HG02884 (cell line): Measurements from ENCODE around the gene UGT1A7.
"Not testable (repeated sequence)": the region's sequence is repeated elsewhere in the genome, so short reads cannot be mapped to it uniquely, and the experiment has no call there.

Experiments used
- ATAC-seq: cut with Tn5 transposase; IDR thresholded peaks from one replicate; pipeline ENCODE4 v1.9.1; 2021; ENCODE audit warnings: mild to moderate bottlenecking, moderate library complexity; ENCODE audit not compliant: unreplicated experiment

Gene UGT1A7

DNA sequence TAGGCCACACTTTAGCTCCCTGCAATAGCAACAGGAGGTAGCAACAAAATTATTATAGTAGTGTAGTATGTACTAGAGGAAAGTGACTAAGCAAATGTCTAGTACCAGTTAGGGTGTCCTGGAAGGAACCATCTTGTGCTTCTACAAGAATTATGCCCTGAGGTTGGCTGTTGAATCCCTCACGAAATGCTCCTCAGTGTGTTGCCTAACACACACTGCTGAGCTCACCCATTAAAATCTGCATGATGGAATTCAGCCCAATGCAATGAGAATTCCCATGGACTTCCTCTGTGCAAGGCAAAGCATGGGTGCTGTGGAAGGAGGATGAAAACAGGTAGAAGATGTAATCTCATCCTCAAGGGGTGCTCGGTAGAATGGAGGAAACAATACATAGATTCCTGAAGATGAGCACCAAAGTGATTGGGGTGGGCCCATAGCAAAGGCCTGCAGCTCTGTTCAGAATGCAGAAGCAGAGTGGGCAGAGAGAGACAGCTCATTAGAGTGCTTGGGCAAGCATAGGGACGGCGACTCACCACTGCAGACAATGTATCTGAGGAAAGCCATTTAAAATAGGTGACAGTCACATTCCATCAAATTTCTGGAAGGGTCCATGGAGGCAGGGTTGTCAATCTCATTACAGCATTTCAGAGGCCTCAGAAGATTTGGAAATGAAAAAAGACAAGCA is 1.2 kb upstream of the UGT1A7 start:
- no peak for ATAC-seq

- ATAC-seq, result no peak
Observed at GRCh38 chr2:233684640-233685039, 2.9 kb downstream of the UGT1A7 start.

GRCh38 chr2:233686928-233687327 is 5.2 kb downstream of the UGT1A7 start:
- ATAC-seq, result no peak

DNA sequence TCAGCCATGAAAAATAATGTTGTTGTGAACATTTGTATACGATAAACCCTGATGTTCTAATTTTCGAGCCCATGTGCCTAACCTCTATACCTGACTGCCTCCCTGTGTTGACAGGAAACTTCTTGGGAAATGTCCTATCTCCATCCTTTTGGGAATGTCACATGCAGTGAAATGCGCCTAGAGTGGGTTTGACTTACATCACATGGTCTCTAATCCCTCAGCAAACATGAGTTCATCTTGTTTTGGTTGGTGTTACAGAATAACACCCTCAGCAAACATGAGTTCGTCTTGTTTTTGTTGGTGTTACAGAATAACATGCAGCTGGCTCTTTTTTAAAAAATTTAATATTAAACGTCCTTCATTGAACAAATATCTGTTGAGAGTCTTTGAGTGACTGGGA is 6.6 kb downstream of the UGT1A7 start:
- no peak for ATAC-seq

GRCh38 chr2:233689031-233689430 is 7.3 kb downstream of the UGT1A7 start:
- no peak for ATAC-seq

- ATAC-seq, result no peak
Observed at GRCh38 chr2:233689501-233689900, 7.8 kb downstream of the UGT1A7 start.

- no peak for ATAC-seq
Observed at GRCh38 chr2:233690444-233690843, 8.7 kb downstream of the UGT1A7 start.

- no peak for ATAC-seq
Observed at GRCh38 chr2:233691443-233692433, 10.0 kb downstream of the UGT1A7 start.

GRCh38 chr2:233692648-233693047 is 10.9 kb downstream of the UGT1A7 start, which contains the start of gene UGT1A6:
Gene UGT1A6 (plus strand): TSS chr2:233692890. CDS start chr2:233693005, 115 bp downstream.
- no peak for ATAC-seq

DNA sequence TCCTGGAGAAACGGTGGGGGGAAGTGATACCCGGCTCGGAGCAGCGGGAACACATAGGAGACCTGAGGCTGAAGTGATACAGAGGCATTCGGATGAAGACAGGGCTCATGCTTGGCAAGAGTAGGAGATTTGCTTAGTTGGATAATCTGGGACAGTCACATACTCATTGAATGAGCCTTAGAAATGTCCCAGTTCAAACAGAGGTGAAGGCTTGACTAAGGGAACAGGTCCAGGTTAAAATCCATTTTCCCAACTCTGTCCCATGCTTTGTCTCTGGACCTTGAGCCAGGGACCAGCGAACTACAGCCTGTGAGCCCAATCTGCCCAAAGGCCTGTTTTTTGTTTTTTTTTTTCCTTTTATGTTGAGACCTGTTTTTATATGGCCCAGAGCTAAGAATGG is 12.3 kb downstream of the UGT1A7 start:
- ATAC-seq, result no peak

DNA sequence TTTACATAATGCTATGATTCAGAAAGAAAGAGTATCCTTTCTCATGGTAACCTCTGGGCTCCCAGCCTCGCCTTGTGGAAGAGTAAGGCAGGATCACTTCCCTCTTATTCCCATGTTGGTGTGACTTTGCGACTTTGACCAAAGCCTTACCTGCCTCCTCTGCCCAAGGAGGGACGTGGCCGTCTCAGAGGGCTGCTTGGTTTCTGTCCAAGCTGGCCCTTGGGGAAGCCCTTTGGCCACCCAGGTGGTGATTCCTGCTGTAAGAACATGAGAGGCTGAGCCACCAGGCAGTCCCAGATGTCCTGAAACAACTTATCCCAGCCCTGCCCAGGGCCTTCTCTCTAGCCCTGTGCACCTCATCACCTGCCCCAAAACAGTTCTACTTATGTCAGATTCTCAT is 17.0 kb downstream of the UGT1A7 start:
- no peak for ATAC-seq

DNA sequence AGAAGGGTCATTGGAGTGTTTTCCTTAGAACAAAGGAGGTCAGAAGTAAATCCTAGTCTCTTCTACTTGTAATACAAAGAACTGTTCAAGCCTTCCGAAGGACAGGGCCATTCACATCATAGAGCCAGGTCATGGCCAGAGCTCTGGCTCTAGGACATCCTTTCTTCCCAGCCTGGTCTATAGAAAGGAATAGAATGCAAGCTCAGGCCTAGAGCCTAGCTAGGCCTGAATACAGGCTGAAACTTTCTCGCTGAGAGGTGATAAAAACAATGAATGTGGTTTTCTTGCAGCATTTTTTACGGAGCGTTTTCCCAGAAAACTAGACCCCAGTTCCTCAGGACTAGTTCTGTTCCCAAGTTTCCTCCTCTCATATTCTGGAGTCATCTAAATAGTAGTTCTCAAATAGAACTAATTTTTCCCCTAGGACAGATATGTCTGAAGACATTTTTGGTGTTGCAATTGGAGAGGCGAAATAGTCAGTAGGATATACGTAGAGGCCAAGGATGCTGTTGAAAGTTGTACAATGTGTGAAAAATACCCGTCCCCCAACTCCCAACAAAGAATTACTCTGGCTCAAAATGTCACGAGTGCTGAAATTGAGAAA is 17.8 kb downstream of the UGT1A7 start:
- no peak for ATAC-seq

GRCh38 chr2:233700028-233700635 is 18.4 kb downstream of the UGT1A7 start:
- no peak for ATAC-seq

GRCh38 chr2:233700842-233701241 is 19.1 kb downstream of the UGT1A7 start:
- ATAC-seq, result not testable (repeated sequence)

GRCh38 chr2:233702238-233702637 is 20.5 kb downstream of the UGT1A7 start:
- no peak for ATAC-seq

- ATAC-seq, result no peak
Observed at GRCh38 chr2:233705911-233706506, 24.3 kb downstream of the UGT1A7 start.

DNA sequence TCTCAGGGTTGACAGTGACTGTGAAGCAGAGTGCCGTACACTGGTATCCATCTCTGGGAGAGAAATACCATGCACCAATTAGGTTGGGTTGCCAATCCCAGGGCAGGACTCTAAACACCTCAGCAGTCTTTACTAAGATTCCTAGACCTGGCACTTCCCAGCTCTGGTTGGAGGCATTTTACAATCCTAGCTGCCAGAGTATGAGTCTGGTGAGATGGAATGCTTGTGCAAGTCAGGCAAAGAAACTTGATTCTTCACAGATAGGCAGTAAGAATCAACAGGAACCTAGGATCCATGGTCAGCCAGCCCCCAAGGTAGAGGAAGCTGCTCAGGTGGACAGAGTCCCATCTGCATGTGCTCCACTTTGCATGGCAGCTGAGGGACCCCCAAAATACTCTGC is 25.0 kb downstream of the UGT1A7 start:
- no peak for ATAC-seq

DNA sequence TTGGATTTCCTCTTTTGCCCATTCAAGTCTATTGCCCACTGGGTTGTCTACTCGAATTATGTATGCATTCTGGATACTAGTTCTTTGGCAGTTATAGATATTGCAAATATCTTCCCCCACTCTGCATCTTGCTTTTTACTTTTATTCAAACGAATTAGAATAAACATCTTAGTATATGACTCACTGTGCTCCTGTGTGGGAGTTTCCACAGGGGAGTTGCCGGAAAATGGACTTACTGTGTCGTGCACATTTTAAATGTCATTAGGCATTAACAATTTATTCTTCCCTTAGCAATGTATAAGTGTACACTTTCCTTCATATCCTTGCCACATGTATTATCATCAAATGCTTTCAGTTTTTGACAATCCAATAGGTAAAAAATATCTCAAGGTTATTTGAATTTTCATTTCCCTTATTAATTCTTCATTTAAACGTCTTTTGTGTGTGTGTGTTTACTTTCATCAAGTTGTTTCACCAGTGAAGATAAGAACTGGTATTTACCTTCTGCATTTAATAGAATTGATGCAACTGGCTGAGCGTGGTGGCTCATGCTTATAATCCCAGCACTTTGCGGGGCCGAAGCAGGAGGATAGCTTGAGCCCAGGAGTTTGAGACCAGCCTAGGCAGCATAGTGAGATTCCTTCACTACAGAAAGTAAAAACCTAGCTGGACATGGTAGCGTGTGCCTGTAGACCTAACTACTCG is 26.4 kb downstream of the UGT1A7 start:
- no peak for ATAC-seq

DNA sequence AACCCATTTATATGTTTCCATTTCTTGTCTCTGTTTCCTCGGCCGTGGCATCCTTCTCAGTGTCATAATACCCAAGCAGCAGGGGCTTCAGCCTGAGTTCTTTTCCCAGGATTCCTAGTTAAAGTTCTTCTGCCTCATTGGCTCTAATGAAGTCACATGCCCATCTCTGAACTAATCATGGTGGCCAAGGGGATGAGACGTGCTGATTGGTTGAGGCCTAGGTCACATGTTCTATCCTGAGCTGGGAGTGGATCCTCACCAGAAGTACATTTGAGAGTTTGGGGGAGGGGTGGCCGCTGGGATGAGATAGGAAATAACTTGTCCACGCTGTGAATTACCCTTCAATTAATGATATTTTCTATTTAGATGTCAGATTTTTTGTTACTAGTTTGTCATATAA is 27.2 kb downstream of the UGT1A7 start:
- ATAC-seq, result no peak
